Neural cell (in vitro differentiated cells): Measurements from ENCODE around the gene SYTL4.
"Not testable (repeated sequence)": the region's sequence is repeated elsewhere in the genome, so short reads cannot be mapped to it uniquely, and the experiment has no call there.

Experiments
- CTCF ChIP-seq: fragments of 450-650 bp; IDR thresholded peaks from 2 replicates; pipeline ENCODE4 v1.5.1; 2014; ENCODE audit warnings: antibody characterized with exemption, mild to moderate bottlenecking, moderate library complexity; ENCODE audit not compliant: poor library complexity, severe bottlenecking
- EP300 ChIP-seq: fragments of 450-650 bp; conservative IDR thresholded peaks from 2 replicates; pipeline ENCODE4 v1.6.1; 2014; ENCODE audit warnings: antibody characterized with exemption, mild to moderate bottlenecking, moderate library complexity; ENCODE audit not compliant: poor library complexity, severe bottlenecking
- MXI1 ChIP-seq: fragments of 450-650 bp; conservative IDR thresholded peaks from 2 replicates; pipeline ENCODE4 v1.6.1; 2014; ENCODE audit warnings: antibody characterized with exemption, mild to moderate bottlenecking; ENCODE audit not compliant: poor library complexity, severe bottlenecking
- POLR2AphosphoS5 ChIP-seq: IDR thresholded peaks from 2 replicates; pipeline ENCODE4 v1.6.1; 2012
- REST ChIP-seq: IDR thresholded peaks from 2 replicates; pipeline ENCODE4 v1.6.1; 2012; ENCODE audit warnings: borderline replicate concordance
- TAF1 ChIP-seq: IDR thresholded peaks from 2 replicates; pipeline ENCODE4 v1.6.1; 2012; ENCODE audit warnings: low read depth

GRCh38 chrX:100724006-100724405, 7.9 kb downstream of the SYTL4 start:
- not testable (repeated sequence) for TF ChIP-seq REST, CTCF, POLR2AphosphoS5, MXI1, EP300, TAF1
